Astrocyte (in vitro differentiated cells and primary cell): ENCODE results near the gene CILP2.

Source experiments
- CTCF ChIP-seq: IDR thresholded peaks from 2 replicates; pipeline ENCODE4 v1.5.1; 2011; ENCODE audit warnings: low read depth, mild to moderate bottlenecking, inconsistent platforms, low read length, moderate library complexity; ENCODE audit not compliant: insufficient read depth
- EZH2 ChIP-seq: IDR thresholded peaks from 2 replicates; pipeline ENCODE4 v1.6.1; 2012; ENCODE audit warnings: mild to moderate bottlenecking, low read length, inconsistent platforms; ENCODE audit not compliant: insufficient read depth

DNA sequence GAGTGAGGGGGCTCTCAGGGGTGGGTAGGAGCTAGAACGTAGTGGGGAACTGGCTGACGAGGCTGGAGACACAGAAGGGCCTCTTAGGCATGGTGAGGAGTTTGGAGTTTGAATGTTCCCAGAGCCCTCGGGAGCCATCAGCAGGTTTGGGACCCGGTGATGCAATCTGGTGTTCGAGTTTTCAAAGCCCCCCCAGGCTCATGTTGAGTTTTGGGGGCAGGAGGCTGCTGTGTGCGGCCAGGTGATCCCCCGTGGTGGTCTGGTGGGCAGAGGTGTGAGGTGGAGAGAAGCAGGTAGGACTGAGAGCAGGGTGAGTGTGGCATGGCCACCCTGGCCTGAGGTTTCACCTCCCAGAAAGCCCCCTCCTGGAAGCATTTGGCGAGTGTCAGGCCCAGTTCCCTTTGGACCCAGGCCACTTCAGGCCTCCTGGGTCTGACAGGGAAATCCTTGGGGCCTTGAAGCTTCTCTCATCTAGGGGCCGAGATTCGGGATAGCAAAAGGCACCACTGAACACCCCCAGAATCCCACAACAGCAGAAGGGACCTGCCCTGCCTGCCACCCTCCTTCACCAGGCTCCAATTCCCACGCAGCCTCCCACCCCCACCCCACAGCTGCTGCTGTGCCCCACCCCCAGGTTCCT lies 8.2 kb upstream of the CILP2 start:
- TF ChIP-seq CTCF (no peak), EZH2 (no peak)
